B cell (primary cell): Measurements from ENCODE around the gene CCDC60. TPM values are rescaled to one million over a fixed set of nuclear protein-coding genes. Genes with fewer than 3 reads are reported as not detected.

Experiments used
- ATAC-seq: fragments of 200-7000 bp; cut with Tn5 transposase; one replicate; pipeline ENCODE4 v1.10.0; 2021; ENCODE audit warnings: low read depth, mild to moderate bottlenecking, moderate number of reproducible peaks, moderate library complexity
- CTCF ChIA-PET: fragments of 350-600 bp; sonication (Branson Sonifier 250); formaldehyde crosslinking; loops from one replicate; lab custom pipeline; 2021; ENCODE audit warnings: antibody characterized with exemption, inconsistent platforms; lab: Charles Lee
- POLR2A ChIA-PET: fragments of 350-600 bp; sonication (Branson Sonifier 250); formaldehyde crosslinking; loops from one replicate; lab custom pipeline; 2021; ENCODE audit warnings: antibody characterized with exemption; lab: Charles Lee
- DNase-seq: peaks from one replicate; pipeline ENCODE4 v3.0.0; 2013
- H2AFZ ChIP-seq: 2 replicates; pipeline ENCODE4 v1.6.1; 2012; ENCODE audit warnings: mild to moderate bottlenecking, low read depth, low read length; ENCODE audit not compliant: insufficient read depth, poor library complexity, severe bottlenecking
- H3K27ac ChIP-seq, 2 donors: 1 replicate in 1 of 2; 2 replicates in 1 of 2; pipeline ENCODE4 v1.5.1; 2012 to 2013; ENCODE audit warnings: low read length in 2 of 2, mild to moderate bottlenecking in 2 of 2, moderate library complexity in 1 of 2
- H3K27me3 ChIP-seq, 4 experiments: fragments of 200-600 bp in 1 of 4; sonication (generic) in 1 of 4; replicated peaks in 1 of 4; 1 replicate in 2 of 4; 2 replicates in 2 of 4; pipeline versions ENCODE4 v1.6.1 to v1.7.0; 2013 to 2016; ENCODE audit warnings: low read length in 3 of 4, mild to moderate bottlenecking in 2 of 4, mixed read lengths in 1 of 4, moderate library complexity in 1 of 4; ENCODE audit not compliant: insufficient read depth in 4 of 4, control insufficient read depth in 3 of 4; ENCODE audit errors: control extremely low read depth in 1 of 4
- H3K36me3 ChIP-seq, 2 experiments: replicated peaks in 1 of 2; 1 replicate in 1 of 2; 2 replicates in 1 of 2; pipeline versions ENCODE4 v1.6.1 to v1.7.1; 2013; ENCODE audit warnings: low read length in 1 of 2; ENCODE audit not compliant: insufficient read depth in 2 of 2, control insufficient read depth in 1 of 2; ENCODE audit errors: control extremely low read depth in 1 of 2, extremely low read depth in 1 of 2
- H3K4me1 ChIP-seq, 2 donors: fragments of 200-600 bp in 1 of 2; sonication (generic) in 1 of 2; 1 replicate in 1 of 2; 2 replicates in 1 of 2; pipeline versions ENCODE4 v1.5.1 to v1.6.1; 2013 to 2017; ENCODE audit warnings: low read length in 2 of 2; ENCODE audit not compliant: control insufficient read depth in 2 of 2, insufficient read depth in 2 of 2
- H3K4me2 ChIP-seq: replicated peaks from 2 replicates; pipeline ENCODE3; 2012; ENCODE audit warnings: mild to moderate bottlenecking, low read depth, low read length; ENCODE audit not compliant: poor library complexity, severe bottlenecking
- H3K4me3 ChIP-seq, 5 experiments: fragments of 200-600 bp in 1 of 5; sonication (generic) in 1 of 5; 1 replicate in 3 of 5; 2 replicates in 2 of 5; pipeline versions ENCODE4 v1.5.1 to v1.7.0; 2011 to 2016; ENCODE audit warnings: low read length in 4 of 5, mild to moderate bottlenecking in 4 of 5, low read depth in 2 of 5, control low read depth in 1 of 5, moderate library complexity in 1 of 5; ENCODE audit not compliant: insufficient read depth in 1 of 5; ENCODE audit errors: control extremely low read depth in 1 of 5, extremely low read depth in 1 of 5
- H3K79me2 ChIP-seq: fragments of 200-600 bp; sonication (generic); one replicate; pipeline ENCODE4 v1.6.0; 2016; ENCODE audit warnings: low read length; ENCODE audit not compliant: control insufficient read depth, insufficient read depth
- H3K9ac ChIP-seq: fragments of 200-600 bp; sonication (generic); 2 replicates; pipeline ENCODE4 v1.6.1; 2017; ENCODE audit warnings: mild to moderate bottlenecking, low read length, moderate library complexity
- H3K9me3 ChIP-seq, 3 donors: one replicate each; pipeline versions ENCODE4 v1.6.1 to v1.7.1; 2013; ENCODE audit warnings: low read length in 2 of 3; ENCODE audit not compliant: control insufficient read depth in 2 of 3, insufficient read depth in 1 of 3; ENCODE audit errors: control extremely low read depth in 1 of 3
- H4K20me1 ChIP-seq: 2 replicates; pipeline ENCODE4 v1.6.0; 2012; ENCODE audit warnings: mild to moderate bottlenecking, low read length; ENCODE audit not compliant: insufficient read depth, control insufficient read depth, poor library complexity, severe bottlenecking
- H3K27ac Mint-ChIP-seq: one replicate; pipeline ENCODE4 v1.8.0; 2021; ENCODE audit warnings: mixed read lengths
- H3K27me3 Mint-ChIP-seq: one replicate; pipeline ENCODE4 v1.8.0; 2021; ENCODE audit warnings: mixed read lengths
- H3K4me1 Mint-ChIP-seq: one replicate; pipeline ENCODE4 v1.8.0; 2021; ENCODE audit warnings: mixed read lengths
- H3K4me3 Mint-ChIP-seq: one replicate; pipeline ENCODE4 v1.8.0; 2021; ENCODE audit warnings: mixed read lengths
- H3K9me3 Mint-ChIP-seq: one replicate; pipeline ENCODE4 v1.8.0; 2022; ENCODE audit warnings: mixed read lengths; ENCODE audit not compliant: insufficient read depth
- CTCF ChIP-seq: fragments of 200-600 bp; IDR thresholded peaks from one replicate; pipeline ENCODE4 v1.8.0; 2022; ENCODE audit warnings: antibody characterized with exemption, mild to moderate bottlenecking
- EZH2 ChIP-seq: IDR thresholded peaks from 2 replicates; pipeline ENCODE4 v1.6.1; 2012; ENCODE audit warnings: borderline replicate concordance, low read depth, mild to moderate bottlenecking, moderate library complexity, low read length; ENCODE audit not compliant: insufficient read depth, poor library complexity, severe bottlenecking
- WGBS: methylation state at CpG from one replicate; pipeline ENCODE4 v1.1.5; 2013; ENCODE audit warnings: missing lambda C conversion rate; ENCODE audit not compliant: insufficient coverage; 5-methylcytosine and 5-hydroxymethylcytosine counted together
- intact Hi-C: fragments of 100-400 bp; cut with micrococcal nuclease; formaldehyde crosslinking; loops from one replicate; pipeline ENCODE4 v1.10.0; 2022
- polyA plus RNA-seq: library from polyadenylated mRNA; depleted of rRNA; stranded (reverse); fragments of >200 nt; gene quantifications from 2 replicates; pipeline ENCODE4 v1.2.3, GENCODE V29; 2012
- total RNA-seq, 2 donors: library from RNA; stranded (reverse); fragments of 120-200 nt in 1 of 2; gene quantifications; 1 replicate in 1 of 2; 2 replicates in 1 of 2; pipeline versions ENCODE4 v1.2.3 to v1.2.4, GENCODE V29; 2013 to 2022

CCDC60 gene
- total and polyA plus RNA-seq, 2 donors (not counting 1 experiment from before 2014, with no cell fraction given), result not detected

- ChIA-PET CTCF (interaction anchor here (1.0 kb wide), 1 partner anchor 29 kb away, joined by 6 read pairs; no protein-coding TSS in a partner anchor), POLR2A (no interaction called here)
- H2AFZ ChIP-seq, result no peak overlapping the region
- no peaks in the 10 kb centered on the region for H3K4me1 ChIP-seq
- peaks cover 0 to 9% (median 5%) of the 10 kb centered on the region in 3 donors for H3K9me3 ChIP-seq
- Mint-ChIP-seq H3K27ac (no peak overlapping the region), H3K4me3 (no peak overlapping the region), H3K27me3 (peaks cover 2% of the 10 kb centered on the region), H3K4me1 (no peaks in the 10 kb centered on the region), H3K9me3 (peaks cover 2% of the 10 kb centered on the region)
- H3K27me3 ChIP-seq, result no peaks in the 10 kb centered on the region
- no peaks in the 10 kb centered on the region for H3K36me3 ChIP-seq
- intact Hi-C loops, result no loop called here
- DNase-seq, result no peak
- no peak for TF ChIP-seq CTCF
- no peak for TF ChIP-seq EZH2
- no peaks in the 10 kb centered on the region for H4K20me1 ChIP-seq
- H3K4me3 ChIP-seq, result no peak overlapping the region
- no peak overlapping the region for H3K27ac ChIP-seq
- no peak overlapping the region for H3K4me2 ChIP-seq
- H3K79me2 ChIP-seq, result no peaks in the 10 kb centered on the region
- 100% methylated on average over 1 of the region's 4 CpGs for WGBS
- ATAC-seq, result no peak
- no peak overlapping the region for H3K9ac ChIP-seq
Measured at GRCh38 chr12:119475650-119476049, 141.1 kb downstream of the CCDC60 start.

DNA sequence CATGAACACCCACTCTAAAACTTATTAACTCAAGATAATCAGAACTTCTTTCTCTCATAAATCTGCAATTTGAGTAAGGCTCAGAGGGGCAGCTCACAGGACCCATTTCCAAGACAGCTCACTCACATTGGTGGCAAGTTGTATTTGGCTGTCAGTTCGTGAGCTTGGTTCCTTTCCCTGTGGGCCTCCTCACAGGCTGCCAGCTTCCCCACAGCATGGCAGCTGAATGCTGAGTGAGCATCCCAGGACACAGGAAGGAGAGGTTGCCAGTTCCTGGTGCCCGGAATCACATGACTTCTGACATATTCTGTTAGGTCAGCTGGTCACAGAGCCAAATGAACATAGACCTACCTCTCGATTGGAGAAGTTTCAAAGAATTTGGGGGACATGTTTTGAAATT lies 142.4 kb downstream of the CCDC60 start:
- Histone ChIP-seq H3K27me3 (no peaks in the 10 kb centered on the region), H3K36me3 (no peaks in the 10 kb centered on the region), H3K79me2 (no peaks in the 10 kb centered on the region), H3K9ac (no peak overlapping the region), H3K4me2 (no peak overlapping the region), H3K27ac (no peak overlapping the region), H3K4me3 (no peak overlapping the region), H3K4me1 (no peaks in the 10 kb centered on the region), H2AFZ (no peak overlapping the region), H3K9me3 (peaks cover 0 to 9% (median 5%) of the 10 kb centered on the region in 3 donors), H4K20me1 (no peaks in the 10 kb centered on the region)
- CTCF ChIA-PET, result no interaction called here
- peaks cover 2% of the 10 kb centered on the region for H3K27me3 Mint-ChIP-seq
- H3K9me3 Mint-ChIP-seq, result peaks cover 2% of the 10 kb centered on the region
- WGBS, result 69% methylated on average over 2 of the region's 3 CpGs
- DNase-seq, result no peak
- TF ChIP-seq CTCF (no peak), EZH2 (no peak)
- H3K27ac Mint-ChIP-seq, result no peak overlapping the region
- ATAC-seq, result no peak
- H3K4me3 Mint-ChIP-seq, result no peak overlapping the region
- H3K4me1 Mint-ChIP-seq, result no peaks in the 10 kb centered on the region
- intact Hi-C loops, result no loop called here
- POLR2A ChIA-PET, result no interaction called here
